ENCODE data around the gene TCEAL1. TPM values are rescaled to one million over a fixed set of nuclear protein-coding genes. Genes with fewer than 3 reads are reported as not detected.
"Not testable (repeated sequence)": the region's sequence is repeated elsewhere in the genome, so short reads cannot be mapped to it uniquely, and the experiment has no call there.

The TCEAL1 gene, protein sequence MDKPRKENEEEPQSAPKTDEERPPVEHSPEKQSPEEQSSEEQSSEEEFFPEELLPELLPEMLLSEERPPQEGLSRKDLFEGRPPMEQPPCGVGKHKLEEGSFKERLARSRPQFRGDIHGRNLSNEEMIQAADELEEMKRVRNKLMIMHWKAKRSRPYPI
- total RNA-seq: 4.9 TPM

DNA sequence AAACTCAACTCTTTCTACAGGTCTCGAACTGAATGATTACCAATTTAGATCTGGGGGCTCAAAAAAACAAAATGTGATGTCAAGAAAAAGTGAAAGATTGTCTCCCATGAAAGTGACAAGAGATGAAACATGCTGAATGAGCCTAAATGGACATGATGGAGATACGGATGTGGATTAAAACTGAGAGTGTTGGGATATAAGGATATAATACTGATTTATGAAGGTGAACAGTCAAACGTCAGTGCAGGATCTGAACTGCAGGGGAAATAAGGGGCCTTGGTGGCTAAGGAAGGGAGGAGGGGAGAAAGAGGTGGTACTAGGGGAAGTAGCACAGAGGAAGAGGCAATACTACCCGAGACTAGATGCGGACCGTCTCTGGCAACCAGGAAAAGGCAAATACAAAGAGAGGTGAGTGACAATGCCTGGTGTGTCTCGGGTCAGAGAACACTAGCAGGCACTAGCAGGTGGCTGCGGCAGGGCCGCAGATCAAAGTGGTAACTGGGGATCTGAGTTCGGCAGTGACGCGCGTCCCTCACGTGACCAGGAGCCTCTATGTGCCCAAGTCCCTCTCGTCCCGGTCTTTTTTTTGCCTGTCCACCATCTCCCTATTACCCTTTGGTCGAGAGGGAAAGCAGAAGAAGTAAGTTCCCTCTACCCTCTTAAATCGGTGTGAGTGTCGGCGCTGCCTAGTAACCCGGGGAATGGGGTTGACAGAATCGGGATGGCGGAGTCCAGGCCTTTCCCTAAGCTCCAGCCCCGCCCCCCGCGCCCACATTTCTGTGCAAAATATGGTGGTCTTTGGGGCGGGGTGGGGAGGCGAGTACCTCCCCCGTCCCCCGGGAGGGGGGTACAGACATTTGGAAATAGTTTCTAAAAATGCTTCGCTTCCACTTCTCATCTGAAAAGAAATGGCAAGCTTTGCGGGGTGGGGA, at the start of gene TCEAL1:
Gene TCEAL1 (plus strand): TSS at position 590 of the 932 bp plus-strand sequence. CDS start 942 bp downstream, outside the sequence.
- no peaks in the 10 kb centered on the region for H3K36me3 ChIP-seq
- DNase-seq (ENCODE audit: low spot score in 2 of 2): peak in 1 of 2 donors; percentile 77
- H3K4me1 ChIP-seq: no peaks in the 10 kb centered on the region
- H3K4me3 ChIP-seq: peak within 1 kb of the TSS; percentile 47 to 68
- peak within 1 kb of the TSS; percentile 82 to 90 for H3K27ac ChIP-seq
- H3K9me3 ChIP-seq: no peaks in the 10 kb centered on the region
- no peaks in the 10 kb centered on the region for H3K27me3 ChIP-seq
- intact Hi-C loops (cut with DNase I): loop anchor here (2.0 kb wide), 3 partner anchors 20 to 92 kb away; partner anchors contain the start of gene MORF4L2
- TF ChIP-seq, protein P1, sequence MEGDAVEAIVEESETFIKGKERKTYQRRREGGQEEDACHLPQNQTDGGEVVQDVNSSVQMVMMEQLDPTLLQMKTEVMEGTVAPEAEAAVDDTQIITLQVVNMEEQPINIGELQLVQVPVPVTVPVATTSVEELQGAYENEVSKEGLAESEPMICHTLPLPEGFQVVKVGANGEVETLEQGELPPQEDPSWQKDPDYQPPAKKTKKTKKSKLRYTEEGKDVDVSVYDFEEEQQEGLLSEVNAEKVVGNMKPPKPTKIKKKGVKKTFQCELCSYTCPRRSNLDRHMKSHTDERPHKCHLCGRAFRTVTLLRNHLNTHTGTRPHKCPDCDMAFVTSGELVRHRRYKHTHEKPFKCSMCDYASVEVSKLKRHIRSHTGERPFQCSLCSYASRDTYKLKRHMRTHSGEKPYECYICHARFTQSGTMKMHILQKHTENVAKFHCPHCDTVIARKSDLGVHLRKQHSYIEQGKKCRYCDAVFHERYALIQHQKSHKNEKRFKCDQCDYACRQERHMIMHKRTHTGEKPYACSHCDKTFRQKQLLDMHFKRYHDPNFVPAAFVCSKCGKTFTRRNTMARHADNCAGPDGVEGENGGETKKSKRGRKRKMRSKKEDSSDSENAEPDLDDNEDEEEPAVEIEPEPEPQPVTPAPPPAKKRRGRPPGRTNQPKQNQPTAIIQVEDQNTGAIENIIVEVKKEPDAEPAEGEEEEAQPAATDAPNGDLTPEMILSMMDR (IDR thresholded peaks at IDR 0.05): no peak

DNA sequence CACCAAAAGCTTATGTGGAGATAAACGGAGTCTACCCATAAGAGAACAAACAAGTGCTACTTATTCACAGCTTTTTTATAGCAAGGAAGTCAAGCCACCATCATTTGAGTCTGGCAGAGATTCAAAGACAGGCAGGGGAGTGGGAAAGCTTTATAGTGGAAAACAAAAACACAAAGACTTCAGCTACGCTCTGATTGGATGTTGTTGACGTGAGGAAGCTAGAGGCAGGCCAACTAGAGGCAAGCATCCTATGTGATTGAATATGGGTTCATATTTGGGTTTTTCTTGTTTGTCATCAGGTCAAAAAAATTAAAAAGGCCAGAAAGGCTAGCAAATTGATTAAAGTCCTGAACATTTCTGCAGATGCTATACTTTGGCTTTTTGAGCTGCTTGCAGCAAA, 44.2 kb upstream of the TCEAL1 start:
- TF ChIP-seq, protein P1 (IDR thresholded peaks at IDR 0.05): no peak
- Histone ChIP-seq H3K27me3 (no peaks in the 10 kb centered on the region), H3K9me3 (no peaks in the 10 kb centered on the region), H3K36me3 (peaks cover 0 to 4% of the 10 kb centered on the region in 2 donors), H3K4me3 (peak overlapping the region; percentile 74 to 83), H3K27ac (peak overlapping the region in 1 of 2 donors; percentile 86), H3K4me1 (no peaks in the 10 kb centered on the region)
- intact Hi-C loops (cut with DNase I): no loop called here
- DNase-seq (ENCODE audit: low spot score in 2 of 2): no peak

DNA sequence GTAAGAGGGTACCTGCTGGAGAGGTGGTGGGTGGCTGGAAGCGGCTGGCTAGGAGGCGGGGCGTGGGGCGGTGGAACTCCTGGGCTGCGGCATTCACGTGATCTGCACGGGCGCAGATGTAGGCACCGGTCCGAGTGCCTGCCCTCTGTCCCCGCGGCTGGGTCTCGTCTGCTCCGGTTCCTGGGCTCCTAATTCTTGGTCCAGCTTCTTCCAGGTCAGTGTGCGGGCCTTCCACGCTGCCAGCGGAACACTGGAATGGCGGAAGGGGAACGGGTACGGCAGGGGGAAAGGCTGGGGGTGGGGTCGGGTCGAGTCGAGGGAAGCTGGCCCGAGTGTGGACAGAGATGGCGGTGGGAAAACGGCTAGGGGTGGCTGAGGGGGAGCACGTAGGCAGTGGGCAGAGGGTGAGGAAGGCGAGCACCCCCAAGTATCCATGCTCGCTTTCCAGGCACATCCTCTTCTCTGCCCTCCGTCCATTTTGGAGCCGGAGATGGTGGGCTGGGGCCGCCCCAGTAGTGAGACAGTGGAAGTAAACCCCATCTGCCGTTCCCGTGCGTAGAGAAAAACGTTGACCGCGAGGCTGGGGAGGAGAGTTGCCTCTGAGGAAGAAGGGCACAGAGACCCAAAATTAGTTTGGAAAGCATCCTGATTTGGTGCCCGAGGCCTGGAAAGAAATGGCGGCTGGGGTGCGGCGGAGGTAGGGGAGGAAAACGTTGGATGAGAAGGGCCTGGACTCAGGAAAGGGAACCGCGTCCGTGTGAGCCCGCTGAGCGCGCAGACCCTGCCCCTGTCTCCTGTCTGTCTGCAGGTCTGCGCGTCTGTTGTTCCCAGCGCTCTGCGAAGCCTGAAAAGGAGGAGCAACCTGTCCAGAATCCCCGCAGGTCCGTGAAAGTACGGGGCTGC, 43.1 kb upstream of the TCEAL1 start, which contains the start of gene TCEAL4:
Gene TCEAL4 (plus strand): TSS at position 105 of the 903 bp plus-strand sequence. CDS start 1,161 bp downstream, outside the sequence.
- Histone ChIP-seq H3K4me3 (peak within 1 kb of the TSS; percentile 74 to 83), H3K4me1 (no peaks in the 10 kb centered on the region), H3K27ac (peak within 1 kb of the TSS; percentile 84 to 86), H3K9me3 (no peaks in the 10 kb centered on the region), H3K27me3 (no peaks in the 10 kb centered on the region), H3K36me3 (peaks cover 0 to 4% of the 10 kb centered on the region in 2 donors)
- intact Hi-C loops (cut with DNase I): loop anchor here (5.0 kb wide), 1 partner anchor 48 kb away; no protein-coding TSS in a partner anchor
- peak in 1 of 2 donors; percentile 74 for DNase-seq (ENCODE audit: low spot score in 2 of 2)
- TF ChIP-seq, protein P1 (IDR thresholded peaks at IDR 0.05): no peak

DNA sequence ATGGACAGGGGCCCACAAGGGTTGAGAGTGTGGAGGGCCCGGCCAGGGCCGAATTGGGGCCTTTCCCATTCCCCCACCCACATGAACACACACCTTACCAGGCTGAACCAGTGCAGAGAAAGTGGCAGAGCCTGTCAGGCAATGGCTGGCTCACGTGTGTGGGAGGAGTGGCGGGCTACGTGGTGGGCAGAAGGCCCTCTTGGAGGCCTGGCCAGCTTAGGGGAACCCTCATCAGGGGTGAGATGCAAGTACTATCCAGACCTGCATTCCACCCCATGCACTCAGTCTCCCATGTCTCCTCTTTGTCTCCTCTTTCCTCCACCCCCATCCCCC, 42.5 kb upstream of the TCEAL1 start:
- intact Hi-C loops (cut with DNase I): loop anchor here (5.0 kb wide), 1 partner anchor 49 kb away; no protein-coding TSS in a partner anchor
- Histone ChIP-seq H3K36me3 (peaks cover 0 to 4% of the 10 kb centered on the region in 2 donors), H3K4me3 (peak overlapping the region; percentile 74 to 83), H3K27me3 (no peaks in the 10 kb centered on the region), H3K4me1 (no peaks in the 10 kb centered on the region), H3K9me3 (no peaks in the 10 kb centered on the region), H3K27ac (peak overlapping the region; percentile 84 to 86)
- no peak for DNase-seq (ENCODE audit: low spot score in 2 of 2)
- TF ChIP-seq, protein P1 (IDR thresholded peaks at IDR 0.05): no peak

DNA sequence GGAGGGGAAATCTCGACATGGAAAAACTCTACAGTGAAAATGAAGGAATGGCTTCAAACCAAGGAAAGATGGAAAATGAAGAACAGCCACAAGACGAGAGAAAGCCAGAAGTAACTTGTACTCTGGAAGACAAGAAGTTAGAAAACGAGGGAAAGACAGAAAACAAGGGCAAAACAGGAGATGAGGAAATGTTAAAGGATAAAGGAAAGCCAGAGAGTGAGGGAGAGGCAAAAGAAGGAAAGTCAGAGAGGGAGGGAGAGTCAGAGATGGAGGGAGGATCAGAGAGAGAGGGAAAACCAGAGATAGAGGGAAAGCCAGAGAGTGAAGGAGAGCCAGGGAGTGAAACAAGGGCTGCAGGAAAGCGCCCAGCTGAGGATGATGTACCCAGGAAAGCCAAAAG, 42.1 kb upstream of the TCEAL1 start:
- TF ChIP-seq, protein P1 (IDR thresholded peaks at IDR 0.05): no peak
- no peak for DNase-seq (ENCODE audit: low spot score in 2 of 2)
- Histone ChIP-seq H3K27me3 (no peaks in the 10 kb centered on the region), H3K4me3 (peak overlapping the region; percentile 74 to 83), H3K27ac (peak overlapping the region; percentile 84 to 86), H3K9me3 (no peaks in the 10 kb centered on the region), H3K4me1 (no peaks in the 10 kb centered on the region), H3K36me3 (peaks cover 0 to 4% of the 10 kb centered on the region in 2 donors)
- intact Hi-C loops (cut with DNase I): loop anchor here (5.0 kb wide), 1 partner anchor 49 kb away; no protein-coding TSS in a partner anchor

DNA sequence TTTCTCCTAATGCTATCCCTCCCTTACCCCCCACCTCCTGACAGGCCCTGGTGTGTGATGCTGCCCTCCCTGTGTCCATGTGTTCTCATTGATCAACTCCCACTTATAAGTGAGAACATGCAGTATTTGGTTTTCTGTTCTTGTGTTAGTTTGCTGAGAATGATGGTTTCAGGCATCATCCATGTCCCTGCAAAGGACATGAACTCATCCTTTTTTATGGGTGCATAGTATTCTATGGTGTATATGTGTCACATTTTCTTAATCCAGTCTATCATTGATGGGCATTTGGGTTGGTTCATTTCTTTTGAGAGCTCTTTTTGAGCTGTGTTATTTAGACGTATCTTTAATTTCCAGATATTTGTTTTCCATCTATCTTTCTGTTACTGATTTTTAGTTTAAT, 36.5 kb upstream of the TCEAL1 start:
- H3K9me3 ChIP-seq; intact Hi-C loops (cut with DNase I); H3K4me3 ChIP-seq; H3K27ac ChIP-seq; DNase-seq (ENCODE audit: low spot score in 2 of 2); H3K4me1 ChIP-seq; H3K36me3 ChIP-seq; H3K27me3 ChIP-seq: not testable (repeated sequence)

DNA sequence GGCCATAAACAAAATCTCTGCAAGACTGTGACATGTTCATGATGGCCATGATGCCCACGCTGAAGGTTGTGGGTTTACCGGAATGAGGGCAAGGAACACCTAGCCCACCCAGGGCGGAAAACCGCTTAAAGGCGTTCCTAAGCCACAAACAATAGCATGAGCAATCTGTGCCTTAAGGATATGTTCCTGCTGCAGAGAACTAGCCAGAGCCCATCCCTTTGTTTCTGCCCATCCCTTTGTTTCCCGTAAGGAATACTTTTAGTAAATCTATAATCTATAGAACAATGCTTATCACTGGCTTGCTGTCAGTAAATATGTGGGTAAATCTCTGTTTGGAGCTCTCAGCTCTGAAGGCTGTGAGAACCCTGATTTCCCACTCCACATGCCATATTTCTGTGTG, 33.6 kb upstream of the TCEAL1 start:
- H3K4me1 ChIP-seq; H3K9me3 ChIP-seq; H3K36me3 ChIP-seq; H3K27ac ChIP-seq; H3K27me3 ChIP-seq; H3K4me3 ChIP-seq; intact Hi-C loops (cut with DNase I); DNase-seq (ENCODE audit: low spot score in 2 of 2): not testable (repeated sequence)

Data from ascending aorta (tissue), 2 donors.